NCI-H526 treated with DMSO at 0.1 percent for 48 hours (cell line): Measurements from ENCODE around the gene PDHX.
"Not testable (repeated sequence)": the region's sequence is repeated elsewhere in the genome, so short reads cannot be mapped to it uniquely, and the experiment has no call there.

Experiments
- DNase-seq: peaks from one replicate; lab custom pipeline; 2025; lab: John Stamatoyannopoulos, UW

Gene PDHX

DNA sequence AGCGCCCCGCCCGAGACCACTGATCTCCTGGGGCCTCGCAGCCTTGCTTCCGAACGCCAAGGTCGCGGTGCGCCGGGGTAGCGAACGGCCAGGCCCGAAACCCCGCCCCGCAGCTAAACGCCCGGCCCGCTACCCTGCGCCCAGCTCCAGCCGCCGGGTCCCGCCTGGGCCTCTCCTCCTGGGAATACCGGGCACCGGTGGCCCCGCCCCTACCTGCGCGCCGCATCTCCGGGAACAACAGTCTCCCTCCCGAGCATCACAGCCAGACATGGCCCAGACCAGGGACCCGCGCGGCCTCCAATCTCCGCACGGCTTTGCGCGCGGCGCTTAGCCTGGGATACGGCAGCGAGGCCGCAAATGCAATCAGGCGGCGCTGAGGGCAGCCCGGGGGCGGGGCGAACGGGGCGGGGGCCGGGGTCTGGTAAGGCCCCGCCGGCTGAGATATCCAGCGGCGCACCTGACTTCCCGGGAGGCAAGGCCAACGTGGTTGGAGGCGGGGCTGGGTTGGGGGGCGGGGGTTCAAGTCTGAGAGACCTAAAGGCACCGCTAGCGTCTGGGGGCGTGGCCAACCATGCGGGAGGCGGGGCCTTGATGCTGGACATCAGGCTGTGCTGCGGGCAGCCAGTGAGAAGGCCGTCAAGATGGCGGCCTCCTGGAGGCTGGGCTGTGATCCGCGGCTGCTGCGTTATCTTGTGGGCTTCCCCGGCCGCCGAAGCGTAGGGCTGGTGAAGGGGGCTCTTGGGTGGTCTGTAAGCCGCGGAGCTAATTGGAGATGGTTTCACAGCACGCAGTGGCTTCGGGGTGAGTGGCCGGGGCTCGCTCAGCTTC lies at the start of gene PDHX, which contains the start of gene APIP:
PDHX (plus strand) TSS at position 604 of the 828 bp plus-strand sequence; CDS start at position 642, 38 bp downstream.
APIP (minus strand) TSS at position 365 of the 828 bp plus-strand sequence; CDS start at position 270, 95 bp downstream.
- peak; percentile 95 for DNase-seq

DNA sequence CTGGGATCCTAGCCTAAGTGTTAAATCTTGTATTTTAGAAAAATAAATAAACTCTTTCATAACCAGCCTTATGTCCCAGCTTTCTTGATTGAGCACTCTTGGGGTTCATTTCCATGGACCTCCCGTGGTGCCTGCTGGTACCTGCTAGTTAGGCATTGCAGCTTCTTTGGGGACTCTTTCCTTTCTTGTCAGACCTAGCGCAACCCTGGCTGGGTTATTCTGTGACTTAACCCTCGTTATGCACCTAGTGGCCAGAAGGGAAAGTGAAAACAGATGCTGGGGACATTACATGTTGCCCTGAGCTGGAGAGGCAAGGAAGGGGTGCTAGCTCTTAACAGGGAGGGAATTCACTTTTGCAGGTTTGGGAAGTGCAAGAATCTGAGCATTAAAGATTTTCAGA lies 47.0 kb upstream of the PDHX start:
- no peak for DNase-seq

DNA sequence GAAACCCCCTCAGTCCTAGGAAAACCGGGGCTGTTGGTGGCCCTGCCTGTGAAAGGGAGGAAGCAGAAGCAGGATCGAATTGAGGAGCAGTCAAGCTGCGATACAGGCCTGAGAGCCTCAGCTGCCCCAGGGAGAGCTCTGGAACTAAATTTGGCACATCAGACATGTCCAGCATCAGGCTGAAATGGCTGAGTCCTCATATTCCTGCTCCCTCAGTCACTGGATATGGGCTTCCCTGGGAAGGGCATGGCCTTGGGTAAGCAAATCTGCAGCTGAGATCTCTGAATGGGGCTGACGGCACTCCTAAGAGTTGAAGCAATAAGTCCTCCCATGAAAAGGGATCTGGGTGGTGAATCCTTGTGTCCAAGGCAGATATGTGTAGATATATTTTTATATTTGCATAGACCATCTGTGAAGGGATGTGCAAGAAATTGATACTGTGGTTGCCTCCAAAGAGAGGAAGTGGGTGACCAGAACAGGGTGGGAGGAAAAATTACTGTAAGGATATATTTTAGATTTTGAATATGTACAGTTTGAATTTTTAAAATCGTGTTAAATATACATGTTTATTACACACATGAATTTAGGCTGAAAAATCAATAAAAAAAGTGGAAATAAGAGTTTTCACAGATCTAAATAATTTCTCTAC lies 45.7 kb upstream of the PDHX start:
- no peak for DNase-seq

DNA sequence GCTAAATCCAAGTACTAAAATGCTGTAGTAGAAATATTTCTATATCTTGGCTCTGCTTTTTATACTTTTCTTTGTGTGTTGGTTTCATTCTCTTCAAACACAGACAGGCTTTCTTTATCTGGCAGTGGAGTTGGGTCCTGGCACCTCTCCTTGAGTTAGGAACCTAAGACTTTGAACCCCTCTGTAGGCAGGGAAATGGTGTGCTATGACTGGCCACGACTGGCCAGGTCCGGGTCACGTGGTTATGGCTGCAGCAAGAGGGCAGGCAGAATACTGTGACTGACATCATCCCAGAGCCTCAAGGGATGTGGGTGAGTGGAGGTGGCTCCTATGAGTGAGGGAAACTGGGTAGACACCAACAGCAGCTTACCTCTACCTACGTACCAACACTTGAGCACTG lies 42.2 kb upstream of the PDHX start:
- DNase-seq: no peak

DNA sequence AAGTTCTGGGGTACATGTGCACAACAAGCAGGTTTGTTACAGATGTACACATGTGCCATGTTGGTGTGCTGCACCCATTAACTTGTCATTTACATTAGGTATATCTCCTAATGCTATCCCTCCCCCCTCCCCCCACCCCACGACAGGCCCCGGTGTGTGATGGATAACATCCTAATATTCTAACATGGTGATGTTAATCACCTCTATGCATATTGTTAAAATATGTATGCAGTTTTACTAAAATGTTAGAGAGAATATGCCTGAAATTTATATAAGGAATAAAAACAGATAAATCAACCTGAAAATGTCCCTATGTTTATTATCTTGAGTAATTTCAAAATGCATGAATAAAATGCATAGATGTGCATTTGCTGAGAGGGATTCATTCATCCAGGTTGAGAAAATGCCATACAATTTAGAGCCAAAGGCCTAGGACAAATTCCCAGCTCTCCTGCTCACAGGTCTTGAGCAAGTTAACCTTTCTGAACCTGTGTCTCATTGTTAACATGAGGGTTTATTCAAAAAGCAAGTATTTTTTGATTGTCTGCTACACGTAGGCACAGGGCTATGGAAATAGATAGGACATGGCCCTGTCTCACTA lies 38.9 kb upstream of the PDHX start:
- DNase-seq: no peak

DNA sequence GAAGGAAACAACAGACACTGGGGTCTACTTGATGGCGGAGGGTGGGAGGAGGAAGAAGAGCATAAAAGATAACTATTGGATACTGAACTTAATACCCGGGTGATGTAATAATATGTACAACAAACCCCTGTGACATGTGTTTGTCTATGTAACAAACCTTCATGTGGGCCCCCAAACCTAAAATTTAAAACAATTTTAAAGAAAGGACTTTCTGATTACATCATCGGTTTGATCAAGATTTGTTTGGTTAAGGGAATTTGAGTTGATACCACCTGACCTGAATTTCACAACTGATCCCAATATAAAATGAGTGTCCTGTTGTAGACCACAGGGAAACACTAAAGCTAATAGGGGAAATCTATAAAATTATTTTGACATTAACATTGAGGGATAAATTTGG lies 34.5 kb upstream of the PDHX start:
- no peak for DNase-seq

DNA sequence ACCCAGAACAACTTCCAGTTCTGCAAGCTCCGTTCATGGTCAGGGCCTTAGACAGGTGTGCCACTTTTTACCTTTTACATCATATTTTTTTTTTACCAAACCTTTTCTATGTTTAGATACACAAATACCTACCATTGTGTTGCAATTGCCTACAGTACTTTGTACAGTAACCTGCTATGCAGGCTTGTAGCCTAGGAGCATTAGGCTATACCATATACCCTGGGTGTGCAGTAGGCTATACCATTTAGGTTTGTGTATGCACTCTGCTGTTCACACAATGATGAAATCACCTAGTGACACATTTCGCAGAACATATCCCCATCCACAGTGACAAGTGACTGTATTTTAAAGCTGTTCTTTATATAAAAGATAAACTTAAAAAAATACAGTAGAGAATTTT lies 29.8 kb upstream of the PDHX start:
- DNase-seq: no peak

DNA sequence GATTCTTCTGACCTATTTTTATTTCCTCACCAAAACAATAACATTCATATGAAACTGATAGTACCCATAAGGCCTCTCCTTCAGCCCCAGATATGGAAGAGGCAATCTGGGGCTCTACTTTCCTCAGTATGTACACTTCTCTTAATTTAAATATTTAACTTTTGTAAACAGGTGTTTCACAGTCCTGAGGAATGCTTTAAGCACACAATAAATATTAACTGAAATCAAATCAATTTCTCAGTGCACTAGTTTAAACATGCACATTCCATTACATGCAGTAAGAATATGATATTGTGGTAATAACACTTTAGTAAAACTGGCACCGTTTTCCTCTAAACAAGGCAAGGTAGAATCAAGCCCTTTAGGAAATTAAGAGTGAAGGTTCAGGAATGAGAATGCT lies 29.2 kb upstream of the PDHX start:
- DNase-seq: no peak

DNA sequence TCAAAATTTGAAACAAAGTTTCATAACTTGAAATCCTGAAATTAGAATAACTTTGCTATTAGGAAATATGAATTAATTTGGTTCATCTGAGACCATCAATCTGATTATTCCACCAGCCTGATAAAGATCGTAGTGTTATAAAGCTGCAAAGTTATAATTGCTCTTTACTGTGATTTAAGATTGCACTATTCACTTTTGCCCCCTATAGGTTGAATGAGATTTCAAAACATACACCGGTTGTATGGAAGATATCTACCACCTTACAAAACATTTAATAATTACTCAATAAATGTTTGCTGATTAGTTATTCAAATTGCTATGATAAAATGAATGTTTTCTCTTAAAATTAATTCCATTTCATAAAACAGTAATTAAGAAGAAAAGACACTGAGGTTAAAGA lies 26.3 kb upstream of the PDHX start:
- no peak for DNase-seq

DNA sequence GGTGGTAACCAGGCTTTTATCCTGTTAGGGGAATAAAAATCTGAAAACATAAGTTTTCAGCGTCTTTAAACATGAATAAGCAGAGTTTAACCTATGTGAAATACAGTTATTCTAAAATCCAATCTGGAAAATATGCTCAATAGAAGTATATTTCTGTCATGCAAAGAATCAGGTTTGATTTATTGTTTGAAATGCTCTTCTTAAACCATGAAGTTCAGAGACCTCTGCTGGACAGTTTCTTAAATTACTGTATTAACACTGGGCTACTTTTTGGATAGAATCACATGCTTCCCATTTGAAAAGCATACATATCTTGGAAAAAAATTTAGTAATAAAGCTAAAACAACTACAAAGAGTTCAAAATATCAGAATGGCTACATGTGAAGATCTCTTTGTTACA lies 25.6 kb upstream of the PDHX start:
- peak; percentile 68 for DNase-seq

DNA sequence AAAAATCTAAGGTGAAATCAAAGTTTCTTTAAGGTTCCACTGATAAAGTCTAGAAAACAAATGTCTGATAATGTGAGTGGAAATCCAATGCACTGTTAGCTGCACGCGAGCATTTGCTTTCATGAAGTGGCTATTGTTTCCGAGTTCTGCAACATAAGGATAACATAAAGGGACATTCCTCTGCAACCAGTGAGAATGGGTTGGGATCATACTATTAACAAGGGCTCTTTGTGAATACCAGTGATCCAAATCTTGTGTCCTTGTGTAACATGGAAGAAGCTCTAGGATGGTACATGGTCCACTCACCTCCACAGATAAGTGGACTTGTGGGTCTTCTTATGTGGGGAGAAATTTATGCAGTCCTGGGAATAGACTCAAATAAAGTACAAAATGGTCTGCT lies 24.8 kb upstream of the PDHX start:
- no peak for DNase-seq

DNA sequence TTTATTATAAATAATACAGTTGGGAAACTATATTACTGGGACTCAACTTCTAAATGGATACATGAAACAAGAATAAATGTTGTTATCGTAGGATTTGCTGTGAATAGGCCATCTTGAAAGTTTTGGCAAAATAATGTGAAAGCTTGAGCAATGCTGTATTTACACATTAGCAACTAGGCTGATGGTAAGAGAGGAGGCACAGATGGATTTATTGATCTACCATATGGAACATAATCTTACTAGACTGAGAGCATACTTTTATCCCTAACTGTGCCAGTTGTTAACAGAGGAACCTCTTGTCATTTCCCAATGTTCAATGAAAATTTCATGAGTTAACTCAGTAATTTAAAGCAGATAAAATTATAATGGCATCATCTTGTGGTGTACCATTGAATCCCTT lies 23.0 kb upstream of the PDHX start:
- DNase-seq: no peak

DNA sequence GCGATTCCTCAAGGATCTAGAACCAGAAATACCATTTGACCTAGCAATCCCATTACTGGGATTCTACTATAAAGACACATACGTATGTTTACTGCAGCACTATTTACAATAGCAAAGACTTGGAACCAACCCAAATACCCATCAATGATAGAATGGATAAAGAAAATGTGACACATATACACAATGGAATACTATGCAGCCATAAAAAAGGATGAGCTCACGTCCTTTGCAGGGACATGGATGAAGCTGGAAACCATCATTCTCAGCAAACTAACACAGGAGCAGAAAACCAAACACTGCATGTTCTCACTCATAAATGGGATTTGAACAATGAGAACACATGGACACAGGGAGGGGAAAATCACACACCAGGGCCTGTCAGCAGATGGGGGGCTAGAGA lies 20.2 kb upstream of the PDHX start:
- not testable (repeated sequence) for DNase-seq

DNA sequence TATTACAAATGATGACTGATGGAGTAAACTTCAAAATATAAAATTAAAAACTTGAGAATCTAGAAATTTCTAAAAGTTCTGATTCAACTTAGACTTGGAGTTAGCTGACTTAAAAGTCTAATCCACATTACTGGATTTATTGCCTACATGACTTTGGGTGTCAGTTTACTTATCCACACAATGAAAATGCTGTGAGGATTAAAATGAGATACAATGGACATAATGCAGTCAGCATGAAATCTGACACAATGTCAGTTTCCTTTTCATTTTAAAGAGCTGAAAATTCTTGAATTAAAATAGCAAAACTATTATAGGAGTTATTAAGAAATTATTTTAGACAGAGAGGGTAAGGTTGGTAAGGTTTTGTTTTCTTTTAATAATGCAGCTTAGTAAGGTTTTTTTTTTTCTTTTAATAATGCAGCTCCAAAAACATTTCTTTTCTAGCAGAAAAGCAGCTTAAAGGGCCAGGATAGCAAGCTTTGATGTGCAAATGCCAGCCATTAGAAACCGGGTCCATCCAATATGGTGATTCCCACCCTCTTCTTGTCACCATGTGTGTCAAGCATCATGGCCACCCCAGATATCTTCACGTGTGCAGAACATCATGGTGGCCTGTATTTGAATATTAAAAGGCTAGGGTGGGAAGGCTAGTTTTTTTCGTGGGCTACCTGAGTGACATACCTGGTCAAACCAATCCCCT lies 19.1 kb upstream of the PDHX start:
- no peak for DNase-seq

DNA sequence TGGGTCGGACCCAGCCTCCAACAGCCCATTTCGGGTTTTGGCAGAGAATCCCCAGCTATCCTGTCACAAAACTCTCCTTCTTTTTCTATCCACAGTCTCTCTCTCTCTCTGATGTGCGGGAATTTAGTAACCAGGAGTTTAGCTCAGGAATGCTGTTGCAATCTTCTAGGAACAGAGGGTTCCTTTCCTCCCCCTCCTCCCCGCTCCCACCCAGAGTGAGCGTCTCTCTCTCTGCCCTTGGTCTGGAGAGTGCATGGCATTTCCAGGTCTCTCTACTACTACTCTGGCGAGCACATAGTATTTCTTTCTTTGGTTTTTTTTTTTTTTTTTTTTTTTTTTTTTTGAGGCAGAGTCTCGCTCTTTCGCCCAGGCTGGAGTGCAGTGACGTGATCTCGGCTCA lies 17.9 kb upstream of the PDHX start:
- DNase-seq: no peak

DNA sequence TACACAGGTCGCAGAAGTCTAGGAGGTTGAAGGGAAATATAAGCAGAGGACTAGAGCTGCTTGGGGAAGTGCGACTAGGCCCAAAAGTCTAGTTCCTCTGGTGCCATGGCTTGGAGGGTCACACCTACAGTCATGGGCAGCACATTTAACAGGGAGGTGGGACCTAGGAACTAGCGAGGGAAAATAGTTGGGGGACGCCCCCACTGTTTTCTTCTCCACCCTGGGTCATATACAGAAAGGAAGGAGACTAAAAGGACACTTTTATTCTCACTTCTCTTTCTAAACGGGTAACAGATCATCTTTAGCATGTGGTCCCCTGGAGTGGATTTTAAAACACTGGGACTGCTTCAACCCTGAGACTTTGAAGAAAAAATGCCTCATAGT lies 16.8 kb upstream of the PDHX start:
- no peak for DNase-seq

DNA sequence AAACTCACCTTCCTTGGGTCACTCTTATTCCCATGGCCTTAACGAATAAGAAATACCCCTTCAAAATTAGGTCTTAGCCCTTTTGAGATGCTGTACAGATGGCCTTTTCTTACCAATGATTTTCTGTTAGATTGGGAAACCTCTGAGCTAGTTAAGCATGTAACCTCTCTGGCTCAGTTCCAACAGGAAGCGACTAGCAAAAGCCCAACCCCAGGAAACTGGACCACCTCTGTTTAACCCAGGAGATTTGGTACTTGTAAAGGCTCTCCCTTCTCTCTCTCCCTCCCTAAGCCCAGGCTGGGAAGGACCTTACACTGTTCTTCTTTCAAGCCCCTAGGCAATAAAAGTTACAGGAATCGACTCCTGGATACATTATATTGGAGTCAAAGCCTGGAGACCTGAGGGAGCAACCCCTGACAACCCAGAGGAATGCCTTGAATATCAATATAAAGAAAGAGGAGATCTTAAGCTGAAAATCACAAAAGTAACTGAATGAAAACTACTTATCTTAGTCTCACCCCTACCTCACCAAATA lies 11.9 kb upstream of the PDHX start:
- no peak for DNase-seq

DNA sequence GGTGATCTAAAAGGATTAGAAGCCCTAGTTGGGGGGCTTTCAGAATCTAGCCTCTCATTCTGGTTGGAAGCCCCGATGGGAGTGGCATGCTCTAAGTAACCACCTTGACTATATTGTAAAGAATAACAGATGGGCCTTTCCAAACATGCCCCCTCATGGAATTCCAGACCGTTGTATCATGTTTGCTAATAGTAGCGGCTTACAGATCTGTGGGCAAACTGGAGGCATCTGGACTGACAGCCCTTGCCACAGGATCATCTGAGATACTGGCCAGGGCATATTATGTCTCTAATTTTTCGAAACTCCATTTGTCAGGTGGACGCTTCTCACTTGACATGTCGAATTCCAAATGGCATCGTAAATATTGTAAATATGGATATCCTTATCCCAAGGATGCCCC lies 10.8 kb upstream of the PDHX start:
- no peak for DNase-seq

DNA sequence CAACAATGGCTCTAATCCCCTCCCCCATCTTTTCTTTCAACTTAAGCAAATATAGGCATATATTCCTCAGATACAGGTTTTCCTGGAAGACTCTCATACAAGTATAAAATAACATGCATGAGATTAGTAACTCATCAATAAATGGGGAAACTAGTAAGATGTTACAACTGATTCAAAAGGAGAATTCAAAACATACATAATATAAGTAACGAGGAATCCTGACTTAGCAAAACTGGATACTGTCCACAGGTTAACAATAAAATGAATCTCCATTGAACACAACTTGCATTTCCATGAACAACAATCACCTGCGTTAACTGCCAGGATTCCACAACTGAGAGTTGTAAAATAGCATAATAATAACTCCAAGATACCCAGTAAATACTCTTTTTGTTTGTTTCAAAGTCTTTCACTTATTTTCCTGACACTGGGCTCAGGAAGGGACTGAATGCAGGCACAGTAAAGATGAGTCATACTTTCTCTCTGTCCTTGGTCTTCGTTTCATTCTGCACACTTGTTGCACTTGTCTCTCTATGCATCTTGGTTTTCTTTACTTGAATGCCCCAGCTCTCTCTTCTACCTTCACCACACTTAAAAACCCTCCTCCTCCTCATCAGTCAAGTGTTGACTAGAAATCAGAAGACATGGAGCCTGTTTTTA lies 8.4 kb upstream of the PDHX start:
- DNase-seq: no peak

DNA sequence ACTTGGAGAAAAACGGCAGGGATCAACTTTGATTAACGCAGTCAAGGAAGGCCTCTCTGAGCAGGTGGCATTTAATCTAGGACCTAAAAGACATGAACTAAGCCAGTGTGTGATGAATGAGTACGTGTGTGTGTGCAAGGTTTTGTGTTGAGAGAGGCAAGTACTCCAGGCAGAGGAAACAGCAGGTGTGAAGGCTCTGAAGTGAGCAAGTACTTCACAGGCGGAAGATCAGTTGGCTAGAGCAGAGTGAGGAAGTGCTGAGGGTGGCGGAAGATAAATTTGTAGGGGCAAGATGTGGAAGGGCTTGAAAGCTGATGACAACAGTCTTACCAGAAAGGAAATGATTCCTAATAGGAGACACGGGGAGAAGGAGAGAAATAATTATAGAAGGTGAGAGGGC lies 7.0 kb upstream of the PDHX start:
- DNase-seq: no peak

DNA sequence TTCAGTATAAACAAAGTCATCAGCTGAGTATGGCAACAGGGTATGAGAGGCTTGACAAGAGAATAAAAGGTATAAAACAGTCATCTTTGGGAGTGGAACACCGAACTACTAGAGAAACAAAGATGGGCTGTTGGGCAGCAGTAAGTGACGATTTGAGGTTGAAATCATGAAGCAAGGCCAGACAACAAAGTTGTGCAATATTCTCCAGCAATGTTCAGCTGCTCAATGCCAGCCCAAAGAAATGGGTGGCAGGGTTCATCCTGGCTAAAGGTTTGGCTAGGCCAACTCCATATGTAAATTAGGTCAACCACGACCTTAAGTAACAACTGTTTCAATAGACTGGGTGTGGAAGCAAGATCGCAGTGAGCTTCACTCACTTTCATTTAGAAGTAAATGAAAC lies 6.5 kb upstream of the PDHX start:
- DNase-seq: no peak

DNA sequence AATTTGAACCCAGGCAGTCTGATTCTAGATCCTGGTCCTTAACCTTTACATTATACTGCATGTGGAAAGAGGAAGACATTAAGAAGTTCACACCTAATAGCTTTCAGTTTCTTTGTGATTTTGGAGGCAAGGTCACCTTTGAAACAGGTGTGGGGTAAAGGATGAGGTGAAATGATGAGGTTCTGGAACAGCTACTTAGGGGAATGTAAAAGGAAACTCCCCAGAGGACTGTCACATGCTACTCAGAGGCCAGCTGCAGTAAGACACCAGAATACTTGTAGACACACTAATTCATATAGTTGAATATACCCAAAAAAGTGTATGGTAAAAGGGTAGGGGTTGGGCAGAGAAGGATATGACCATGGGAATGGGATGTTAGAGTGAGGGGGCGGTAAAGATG lies 5.6 kb upstream of the PDHX start:
- DNase-seq: no peak
